ENCODE results near the gene MYL9. TPM values are rescaled to one million over a fixed set of nuclear protein-coding genes. Genes with fewer than 3 reads are reported as not detected.
"Not testable (repeated sequence)": the region's sequence is repeated elsewhere in the genome, so short reads cannot be mapped to it uniquely, and the experiment has no call there.

MYL9 gene
- total and polyA plus RNA-seq, 2 experiments from 2014 or later = 172 to 681 TPM

DNA sequence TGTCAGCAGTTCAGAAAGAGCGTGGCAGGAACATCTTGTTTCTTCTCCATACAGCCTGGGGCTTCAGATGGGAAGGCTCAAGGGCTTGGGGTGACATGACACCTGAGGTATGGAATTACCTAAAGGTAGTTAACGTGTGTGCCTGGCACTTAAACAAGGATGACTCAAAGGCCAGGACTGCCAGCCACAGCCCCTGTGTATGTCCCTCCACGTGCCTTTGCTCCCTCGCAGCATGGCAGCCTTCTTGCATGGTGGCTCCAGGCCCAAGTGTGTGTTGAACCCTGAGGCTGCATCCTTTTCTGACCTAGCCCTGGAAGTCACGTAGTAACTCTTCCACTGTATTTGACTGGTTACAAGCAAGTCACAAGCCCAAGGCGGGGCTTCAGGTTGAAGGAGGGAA lies 33.6 kb upstream of the MYL9 start:
- in situ Hi-C loops (cut with MboI) = no loop called here
- WGBS, 2 experiments (ENCODE audit: low coverage in 1 of 2, low lambda C conversion rate in 2 of 2, missing lambda C conversion rate in 2 of 2) = 81 to 88% methylated on average over 6 of the region's 6 CpGs
- peaks cover 96% of the 10 kb centered on the region for H3K79me2 ChIP-seq (ENCODE audit: insufficient read depth)

GRCh38 chr20:36519012-36519719 lies 22.2 kb upstream of the MYL9 start:
- in situ Hi-C loops (cut with MboI) = no loop called here
- Histone ChIP-seq H3F3A (ENCODE audit: insufficient read depth) (peaks cover 29% of the 10 kb centered on the region), H3K4me2 (ENCODE audit: unreplicated experiment) (no peak overlapping the region), H3K27me3 (replicated peaks; ENCODE audit: insufficient read depth) (no peaks in the 10 kb centered on the region), H3K27ac (no peak overlapping the region), H3K79me2 (ENCODE audit: insufficient read depth) (peaks cover 99% of the 10 kb centered on the region), H3K36me3 (ENCODE audit: low read depth) (peaks cover 48% of the 10 kb centered on the region), H3K4me3 (no peak overlapping the region), H2AFZ (no peak overlapping the region), H3K9ac (no peak overlapping the region), H3K4me1 (ENCODE audit: insufficient read depth) (peaks cover 20% of the 10 kb centered on the region; the same call in 1 of the 2 replicates), H3K9me3 (ENCODE audit: low read depth) (no peaks in the 10 kb centered on the region), H4K20me1 (ENCODE audit: insufficient read depth) (no peaks in the 10 kb centered on the region), H3K9me2 (ENCODE audit: insufficient read depth) (no peaks in the 10 kb centered on the region)
- no peak for DNase-seq
- TF ChIP-seq EZH2phosphoT487 (IDR thresholded peaks at IDR 0.05; ENCODE audit: insufficient read depth, low read depth) (no peak), EZH2 (IDR thresholded peaks at IDR 0.05; ENCODE audit: insufficient read depth, poor library complexity, severe bottlenecking) (no peak)
- WGBS, 2 experiments (ENCODE audit: low coverage in 1 of 2, low lambda C conversion rate in 2 of 2, missing lambda C conversion rate in 2 of 2) = 93 to 94% methylated on average over 16 to 17 of the region's 17 CpGs

More for the DNA sequence above, 33.6 kb upstream of the MYL9 start:
- no peak for TF ChIP-seq EZH2 (IDR thresholded peaks at IDR 0.05; ENCODE audit: insufficient read depth, poor library complexity, severe bottlenecking)
- TF ChIP-seq EZH2phosphoT487 (IDR thresholded peaks at IDR 0.05; ENCODE audit: insufficient read depth, low read depth) = no peak
- Histone ChIP-seq H2AFZ (no peak overlapping the region), H3K4me2 (ENCODE audit: unreplicated experiment) (no peak overlapping the region), H3K9me2 (ENCODE audit: insufficient read depth) (no peaks in the 10 kb centered on the region), H3K9me3 (ENCODE audit: low read depth) (no peaks in the 10 kb centered on the region), H3F3A (ENCODE audit: insufficient read depth) (peaks cover 34% of the 10 kb centered on the region), H3K9ac (no peak overlapping the region), H3K27me3 (replicated peaks; ENCODE audit: insufficient read depth) (no peaks in the 10 kb centered on the region), H3K4me1 (ENCODE audit: insufficient read depth) (no peaks in the 10 kb centered on the region), H4K20me1 (ENCODE audit: insufficient read depth) (no peaks in the 10 kb centered on the region), H3K4me3 (no peak overlapping the region), H3K27ac (no peak overlapping the region), H3K36me3 (ENCODE audit: low read depth) (peaks cover 57% of the 10 kb centered on the region)
- no peak for DNase-seq

DNA sequence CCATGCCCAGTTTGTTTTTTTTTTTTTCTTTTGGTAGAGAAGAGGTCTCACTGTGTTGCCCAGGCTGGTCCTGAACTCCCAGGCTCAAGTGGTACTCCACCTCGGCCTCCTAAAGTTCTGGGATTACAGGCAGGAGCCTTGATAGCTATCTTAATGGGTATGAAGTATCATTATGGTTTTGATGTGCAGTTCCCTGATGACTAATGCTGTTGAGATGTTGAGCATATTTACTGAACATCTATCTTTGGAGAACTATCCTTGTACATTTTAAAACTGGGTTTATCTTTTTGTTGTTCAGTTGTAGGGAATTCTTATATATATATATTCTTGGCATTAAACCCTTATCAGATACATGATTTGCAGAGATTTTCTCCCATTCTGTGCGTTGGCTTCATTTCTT lies 21.4 kb upstream of the MYL9 start:
- no peak overlapping the region for H2AFZ ChIP-seq
- H3K9me3 ChIP-seq (ENCODE audit: low read depth) = no peaks in the 10 kb centered on the region
- peaks cover 95% of the 10 kb centered on the region for H3K79me2 ChIP-seq (ENCODE audit: insufficient read depth)
- no peaks in the 10 kb centered on the region for H3K27me3 ChIP-seq (replicated peaks; ENCODE audit: insufficient read depth)
- no peak for TF ChIP-seq EZH2 (IDR thresholded peaks at IDR 0.05; ENCODE audit: insufficient read depth, poor library complexity, severe bottlenecking)
- TF ChIP-seq EZH2phosphoT487 (IDR thresholded peaks at IDR 0.05; ENCODE audit: insufficient read depth, low read depth) = no peak
- H3K4me1 ChIP-seq (ENCODE audit: insufficient read depth) = peaks cover 20% of the 10 kb centered on the region; the same call in 1 of the 2 replicates
- 0 out of 2 replicates have a peak overlapping the region, but pooled peaks have one; percentile 4 for H3K27ac ChIP-seq
- H4K20me1 ChIP-seq (ENCODE audit: insufficient read depth) = no peaks in the 10 kb centered on the region
- DNase-seq = peak; percentile 45
- 91 to 97% methylated on average over 2 of the region's 2 CpGs for WGBS, 2 experiments (ENCODE audit: low coverage in 1 of 2, low lambda C conversion rate in 2 of 2, missing lambda C conversion rate in 2 of 2)
- in situ Hi-C loops (cut with MboI) = no loop called here
- no peak overlapping the region for H3K9ac ChIP-seq
- peaks cover 54% of the 10 kb centered on the region for H3K36me3 ChIP-seq (ENCODE audit: low read depth)
- H3K4me3 ChIP-seq = no peak overlapping the region
- no peak overlapping the region for H3K4me2 ChIP-seq (ENCODE audit: unreplicated experiment)
- H3F3A ChIP-seq (ENCODE audit: insufficient read depth) = peaks cover 29% of the 10 kb centered on the region
- no peaks in the 10 kb centered on the region for H3K9me2 ChIP-seq (ENCODE audit: insufficient read depth)

DNA sequence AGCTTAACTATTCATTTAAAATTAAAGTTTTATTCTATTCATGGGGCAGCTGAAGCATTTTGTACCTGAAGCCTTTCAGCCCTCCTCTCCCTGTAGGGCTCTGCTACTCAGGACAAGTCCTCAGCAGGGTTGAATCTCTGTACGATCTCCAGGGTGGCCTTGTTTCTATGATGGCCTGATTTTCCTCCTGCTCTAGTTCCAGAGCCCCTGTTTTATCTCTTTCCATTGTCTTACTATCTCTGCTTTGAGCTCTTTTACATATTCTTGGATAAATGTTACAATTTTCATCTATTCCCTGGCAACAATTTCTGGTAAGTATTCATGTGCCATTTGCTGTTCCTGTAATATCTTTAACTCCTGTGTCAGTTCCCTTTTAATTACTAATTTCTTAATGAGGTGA lies 19.8 kb upstream of the MYL9 start:
- TF ChIP-seq EZH2 (IDR thresholded peaks at IDR 0.05; ENCODE audit: insufficient read depth, poor library complexity, severe bottlenecking) (no peak), EZH2phosphoT487 (IDR thresholded peaks at IDR 0.05; ENCODE audit: insufficient read depth, low read depth) (no peak)
- no peaks in the 10 kb centered on the region for H3K9me3 ChIP-seq (ENCODE audit: low read depth)
- H3K4me2 ChIP-seq (ENCODE audit: unreplicated experiment) = no peak overlapping the region
- no peak overlapping the region for H3K27ac ChIP-seq
- H3K9ac ChIP-seq = no peak overlapping the region
- no peak overlapping the region for H2AFZ ChIP-seq
- H3F3A ChIP-seq (ENCODE audit: insufficient read depth) = peaks cover 29% of the 10 kb centered on the region
- no peaks in the 10 kb centered on the region for H4K20me1 ChIP-seq (ENCODE audit: insufficient read depth)
- peaks cover 80% of the 10 kb centered on the region for H3K79me2 ChIP-seq (ENCODE audit: insufficient read depth)
- no peak for DNase-seq
- WGBS, 2 experiments (ENCODE audit: low coverage in 1 of 2, low lambda C conversion rate in 2 of 2, missing lambda C conversion rate in 2 of 2) = 86 to 96% methylated on average over 1 of the region's 1 CpG
- H3K27me3 ChIP-seq (replicated peaks; ENCODE audit: insufficient read depth) = no peaks in the 10 kb centered on the region
- in situ Hi-C loops (cut with MboI) = no loop called here
- H3K4me3 ChIP-seq = no peak overlapping the region
- peaks cover 49% of the 10 kb centered on the region for H3K36me3 ChIP-seq (ENCODE audit: low read depth)
- peaks cover 20% of the 10 kb centered on the region; the same call in 1 of the 2 replicates for H3K4me1 ChIP-seq (ENCODE audit: insufficient read depth)
- no peaks in the 10 kb centered on the region for H3K9me2 ChIP-seq (ENCODE audit: insufficient read depth)

- H3K4me1 ChIP-seq (ENCODE audit: insufficient read depth) = peaks cover 20% of the 10 kb centered on the region; the same call in 1 of the 2 replicates
- H3K27me3 ChIP-seq (replicated peaks; ENCODE audit: insufficient read depth); H3K9me3 ChIP-seq (ENCODE audit: low read depth); H4K20me1 ChIP-seq (ENCODE audit: insufficient read depth); H3K9me2 ChIP-seq (ENCODE audit: insufficient read depth); H3K4me3 ChIP-seq; H3K9ac ChIP-seq; H3K27ac ChIP-seq; H2AFZ ChIP-seq; H3K4me2 ChIP-seq (ENCODE audit: unreplicated experiment); DNase-seq; in situ Hi-C loops (cut with MboI): not testable (repeated sequence)
- H3K36me3 ChIP-seq (ENCODE audit: low read depth) = peaks cover 52% of the 10 kb centered on the region
- peaks cover 71% of the 10 kb centered on the region for H3K79me2 ChIP-seq (ENCODE audit: insufficient read depth)
- 93 to 96% methylated on average over 7 of the region's 7 CpGs for WGBS, 2 experiments (ENCODE audit: low coverage in 1 of 2, low lambda C conversion rate in 2 of 2, missing lambda C conversion rate in 2 of 2)
- H3F3A ChIP-seq (ENCODE audit: insufficient read depth) = peaks cover 28% of the 10 kb centered on the region
Measured at GRCh38 chr20:36522412-36522811, 18.9 kb upstream of the MYL9 start.

All from GM23248 (cell line).